NCI-H2107 treated with DMSO at 0.1 percent for 48 hours (cell line): ENCODE data around the gene CDH23.

ENCODE experiments used
- DNase-seq: peaks from one replicate; lab custom pipeline; 2025; ENCODE audit not compliant: unreplicated experiment; lab: John Stamatoyannopoulos, UW

CDH23 gene

GRCh38 chr10:71727738-71728737, 331.3 kb downstream of the CDH23 start:
- DNase-seq: peak; percentile 7

- DNase-seq: no peak
Observed at GRCh38 chr10:71729161-71729636, 332.5 kb downstream of the CDH23 start.

DNA sequence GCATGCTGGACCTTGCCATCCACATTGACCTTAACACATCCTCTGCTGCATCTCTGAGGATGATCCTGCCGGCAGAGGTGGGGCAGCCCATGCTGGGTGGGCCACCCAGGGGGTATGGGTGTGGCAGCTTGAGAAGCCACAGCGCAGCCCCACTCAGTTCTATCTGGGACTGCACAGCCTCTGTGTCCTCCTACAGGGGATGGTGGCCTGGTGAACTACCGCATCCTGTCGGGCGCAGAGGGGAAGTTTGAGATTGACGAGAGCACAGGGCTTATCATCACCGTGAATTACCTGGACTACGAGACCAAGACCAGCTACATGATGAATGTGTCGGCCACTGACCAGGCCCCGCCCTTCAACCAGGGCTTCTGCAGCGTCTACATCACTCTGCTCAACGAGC, 335.1 kb downstream of the CDH23 start:
- DNase-seq: no peak

GRCh38 chr10:71734797-71735196, 338.1 kb downstream of the CDH23 start:
- DNase-seq: no peak

DNA sequence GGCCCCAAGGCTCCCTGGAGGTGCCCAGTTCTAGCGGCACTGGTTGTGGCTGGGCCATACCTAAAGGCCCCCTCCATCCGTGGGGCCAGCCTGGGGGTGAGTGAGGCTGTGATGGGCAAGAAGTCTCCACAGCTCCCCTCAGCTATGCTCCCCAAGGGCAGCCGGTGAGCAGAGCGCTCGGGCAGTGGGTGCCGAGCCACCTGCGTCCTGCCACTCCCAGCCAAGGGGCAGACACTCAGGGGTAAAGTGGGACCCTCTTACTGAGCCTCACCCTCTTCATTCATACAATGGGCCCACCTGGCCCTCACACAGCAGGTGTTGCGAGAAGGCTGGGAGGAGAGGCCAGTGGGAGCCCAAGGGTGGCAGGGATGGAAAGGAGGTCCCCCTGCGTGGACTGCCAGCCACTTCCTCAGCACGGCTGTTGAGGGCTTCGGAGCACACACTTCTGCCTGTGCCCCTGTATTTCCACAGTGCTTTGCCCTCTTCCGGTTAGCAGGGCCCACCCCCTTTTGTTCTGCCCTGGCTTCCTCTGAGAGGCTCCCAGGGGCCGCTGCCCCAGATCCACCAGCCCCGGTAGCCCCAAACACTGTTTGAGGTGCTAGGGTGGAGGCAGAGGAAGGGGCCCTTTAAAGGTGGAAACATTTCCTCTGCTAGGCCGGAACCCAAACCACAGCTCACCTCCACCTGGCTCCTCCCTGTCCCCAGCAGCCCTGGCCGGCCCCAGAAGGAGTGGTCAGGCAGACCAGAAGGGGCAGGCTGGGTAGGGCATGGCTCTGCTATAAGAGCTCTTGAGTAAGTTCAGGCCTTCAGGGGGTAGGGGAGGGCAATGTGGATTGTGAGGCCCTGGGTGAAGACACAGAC, 339.2 kb downstream of the CDH23 start:
- no peak for DNase-seq

DNA sequence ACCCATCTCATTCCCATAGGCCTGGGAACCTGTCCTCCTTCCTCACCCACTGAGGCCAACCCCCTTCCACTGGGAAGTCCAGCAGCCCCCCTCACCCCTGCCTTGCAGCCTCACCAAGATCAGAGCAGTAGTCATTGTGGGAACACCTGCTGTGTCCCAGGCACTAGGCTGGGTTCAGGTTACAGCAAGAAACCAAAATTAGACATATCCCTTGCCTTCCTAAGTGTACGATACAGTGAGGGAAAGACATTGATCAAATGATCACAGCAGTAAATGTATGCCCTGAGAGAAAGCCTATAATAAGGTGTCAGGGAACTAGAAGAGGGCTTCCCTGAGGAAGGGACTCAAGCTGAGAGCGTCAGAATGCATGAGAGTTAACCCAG, 339.8 kb downstream of the CDH23 start:
- peak; percentile 1 for DNase-seq

- no peak for DNase-seq
Observed at GRCh38 chr10:71737001-71737833, 340.5 kb downstream of the CDH23 start.

DNA sequence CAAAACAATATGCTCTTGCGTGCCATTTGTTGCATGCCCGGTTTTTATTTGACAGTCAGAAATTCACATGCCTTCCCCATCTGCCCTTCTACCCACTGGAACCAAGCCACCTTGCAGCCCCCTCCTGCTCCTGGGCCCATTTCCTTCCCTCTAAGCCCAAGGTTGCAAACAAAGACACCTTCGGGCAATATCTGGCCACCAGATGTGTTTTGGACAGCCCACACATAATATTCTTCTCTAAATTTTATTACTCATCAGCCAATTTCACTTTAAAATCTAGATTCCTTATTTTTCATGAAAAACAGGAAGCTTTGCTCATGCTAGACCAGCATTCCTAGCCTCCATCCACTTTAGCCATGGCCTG, 341.1 kb downstream of the CDH23 start:
- DNase-seq: no peak

DNA sequence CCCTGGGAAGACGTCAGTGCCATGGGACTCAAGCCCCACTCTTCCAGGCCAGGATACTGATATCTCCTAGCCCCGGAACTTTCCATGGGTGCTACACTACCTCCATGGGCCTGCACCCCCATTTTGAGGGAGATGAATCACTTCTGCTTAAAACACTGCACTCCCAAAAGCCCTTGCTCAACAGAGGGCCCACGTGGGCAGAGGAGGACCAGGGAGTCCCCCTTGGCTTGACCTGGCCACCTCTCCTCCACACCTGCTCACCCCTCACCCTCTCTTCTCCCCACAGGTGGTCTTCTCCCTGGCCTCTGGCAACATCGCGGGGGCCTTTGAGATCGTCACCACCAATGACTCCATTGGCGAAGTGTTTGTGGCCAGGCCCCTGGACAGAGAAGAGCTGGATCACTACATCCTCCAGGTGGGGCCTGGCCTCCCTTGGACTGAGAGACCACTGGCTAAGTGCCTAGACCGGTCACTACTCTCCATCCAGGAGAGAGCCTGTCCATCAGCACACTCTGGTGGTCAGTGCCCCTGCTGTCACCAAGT, 342.7 kb downstream of the CDH23 start:
- DNase-seq: no peak

GRCh38 chr10:71740069-71740653, 343.4 kb downstream of the CDH23 start:
- DNase-seq: no peak

DNA sequence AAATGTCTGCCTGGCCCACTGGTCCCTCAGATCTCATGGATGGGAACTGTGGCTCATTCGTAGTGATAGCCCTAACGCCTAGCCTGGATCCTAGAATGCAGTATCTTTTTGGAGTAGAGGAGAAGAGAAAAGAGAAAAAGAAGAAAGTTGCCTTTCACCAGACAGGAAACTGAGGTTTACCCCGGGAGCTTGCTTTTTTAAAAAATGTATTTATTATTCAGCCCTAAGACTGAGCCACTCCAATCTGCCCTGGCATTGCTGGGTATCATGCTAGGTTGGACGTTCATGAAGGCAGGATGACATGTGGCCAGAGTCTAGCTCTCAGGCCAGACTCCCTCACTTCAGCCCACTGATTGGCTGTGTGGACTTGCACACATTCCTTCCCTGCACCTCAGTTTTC, 344.3 kb downstream of the CDH23 start:
- no peak for DNase-seq

DNA sequence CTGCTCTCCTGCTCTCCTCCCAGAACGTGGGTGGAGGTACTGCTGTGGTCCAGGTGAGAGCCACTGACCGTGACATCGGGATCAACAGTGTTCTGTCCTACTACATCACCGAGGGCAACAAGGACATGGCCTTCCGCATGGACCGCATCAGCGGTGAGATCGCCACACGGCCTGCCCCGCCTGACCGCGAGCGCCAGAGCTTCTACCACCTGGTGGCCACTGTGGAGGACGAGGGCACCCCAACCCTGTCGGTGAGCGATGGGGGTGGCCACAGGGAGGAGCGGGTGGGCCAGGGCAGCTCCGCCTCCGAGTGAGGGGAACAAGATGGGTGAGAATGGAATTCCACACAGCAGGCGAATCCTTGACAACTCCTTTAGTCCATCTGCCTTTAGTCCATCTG, 345.0 kb downstream of the CDH23 start:
- no peak for DNase-seq

- no peak for DNase-seq
Observed at GRCh38 chr10:71742301-71743088, 345.8 kb downstream of the CDH23 start.

DNA sequence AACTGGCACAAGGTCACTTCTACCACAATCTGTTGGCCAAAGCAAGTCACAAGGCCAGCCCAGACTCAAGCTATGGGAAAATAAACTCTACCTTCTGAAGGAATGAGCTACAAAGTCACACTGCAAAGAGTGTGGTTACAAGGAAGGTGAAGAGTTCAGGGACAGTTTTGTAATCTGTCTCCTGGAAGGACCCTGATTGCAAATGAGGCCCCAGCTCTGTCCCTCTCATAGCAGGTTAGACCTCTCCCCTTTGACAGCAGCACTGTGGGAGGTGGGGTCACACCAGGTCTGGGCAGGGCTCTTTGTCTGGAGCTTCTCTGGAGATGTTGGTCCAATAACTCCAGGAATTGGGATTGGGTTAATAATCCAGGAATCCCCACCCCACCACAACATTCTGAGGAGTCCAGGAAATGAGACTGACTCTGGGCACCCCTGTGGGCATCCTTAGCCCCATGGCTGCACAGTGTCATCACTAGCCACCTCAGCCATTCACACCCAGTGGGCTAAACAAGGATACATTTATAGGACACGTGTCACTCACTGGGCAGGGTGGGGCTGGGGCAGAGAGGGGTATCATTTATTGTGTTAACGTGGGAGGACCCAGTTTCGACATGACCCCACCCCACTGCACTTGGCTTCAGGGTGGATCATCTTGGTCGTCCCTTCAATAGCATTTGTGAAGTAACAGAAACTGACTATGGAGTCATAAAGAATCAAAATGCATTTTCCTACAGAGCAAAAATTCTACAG, 346.5 kb downstream of the CDH23 start:
- DNase-seq: no peak

GRCh38 chr10:71743866-71744265, 347.1 kb downstream of the CDH23 start:
- no peak for DNase-seq

- DNase-seq: no peak
Observed at GRCh38 chr10:71744897-71745663, 348.4 kb downstream of the CDH23 start.

- no peak for DNase-seq
Observed at GRCh38 chr10:71745664-71746250, 349.0 kb downstream of the CDH23 start.
